Measurements from ENCODE around the gene IGSF5.
"Not testable (repeated sequence)": the region's sequence is repeated elsewhere in the genome, so short reads cannot be mapped to it uniquely, and the experiment has no call there.

The IGSF5 gene

GRCh38 chr21:39744883-39745282, at the start of gene IGSF5:
IGSF5 (plus strand) TSS chr21:39745183; CDS start chr21:39745510, 327 bp downstream.
- not testable (repeated sequence) for DNase-seq

DNA sequence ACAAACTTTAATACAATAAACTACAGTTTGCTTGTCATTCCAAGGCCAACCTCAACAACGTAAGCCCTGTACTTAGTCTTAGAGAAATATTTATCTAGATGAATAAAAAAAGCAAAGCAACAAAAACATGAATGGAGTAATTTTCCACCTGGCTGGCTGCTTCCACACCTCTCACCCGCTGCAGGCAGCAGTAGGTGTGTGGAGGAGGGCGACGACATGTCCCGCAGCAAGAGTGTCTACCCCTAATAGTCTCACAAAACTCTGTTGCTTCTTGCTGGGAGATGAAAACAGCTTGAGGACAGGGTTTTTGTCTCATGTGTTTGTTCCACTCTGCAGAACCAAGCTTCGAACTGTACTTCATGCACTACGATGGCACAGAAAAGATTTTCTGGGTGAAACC, 48.8 kb upstream of the IGSF5 start:
- DNase-seq: no peak

DNA sequence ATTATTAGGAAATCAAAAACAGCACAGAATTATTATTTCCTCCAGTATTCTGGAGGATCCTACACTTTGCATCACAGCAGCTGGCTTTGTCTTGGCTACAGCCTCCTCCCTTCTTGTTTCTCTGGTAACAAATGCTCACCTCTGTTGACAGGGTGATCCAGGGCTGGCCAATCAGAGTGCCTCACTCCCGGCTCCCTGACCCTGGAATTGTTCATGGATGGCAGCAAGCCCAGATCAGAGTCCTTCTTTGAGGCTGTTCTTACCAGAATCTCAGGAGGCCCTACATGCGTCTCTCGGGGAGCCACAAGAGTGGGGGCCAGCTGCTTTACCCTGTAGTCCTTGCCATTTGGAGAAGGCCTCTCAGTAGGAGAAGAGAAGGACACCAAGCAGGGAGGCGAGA, 48.4 kb upstream of the IGSF5 start:
- DNase-seq: no peak

DNA sequence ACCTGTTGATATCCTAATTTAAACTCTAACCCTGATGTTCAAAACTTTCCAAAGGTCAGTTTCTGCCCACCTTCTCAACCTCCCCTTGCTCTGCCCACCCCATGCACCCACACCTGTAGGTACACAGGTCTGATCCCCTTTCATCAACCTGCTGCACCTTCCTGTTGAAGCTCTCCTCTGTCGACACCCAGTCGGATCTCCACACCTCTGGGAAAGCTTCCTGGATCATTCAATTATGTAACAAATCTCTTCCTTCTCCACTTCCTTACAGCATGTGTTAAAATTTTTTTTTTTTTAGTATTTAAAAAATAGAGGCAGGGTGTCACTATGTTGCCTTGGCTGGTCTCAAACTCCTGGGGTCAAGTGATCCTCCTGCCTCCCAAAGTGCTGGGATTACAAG, 44.7 kb upstream of the IGSF5 start:
- DNase-seq: no peak

- DNase-seq: no peak
Observed at GRCh38 chr21:39703578-39703977, 41.4 kb upstream of the IGSF5 start.

DNA sequence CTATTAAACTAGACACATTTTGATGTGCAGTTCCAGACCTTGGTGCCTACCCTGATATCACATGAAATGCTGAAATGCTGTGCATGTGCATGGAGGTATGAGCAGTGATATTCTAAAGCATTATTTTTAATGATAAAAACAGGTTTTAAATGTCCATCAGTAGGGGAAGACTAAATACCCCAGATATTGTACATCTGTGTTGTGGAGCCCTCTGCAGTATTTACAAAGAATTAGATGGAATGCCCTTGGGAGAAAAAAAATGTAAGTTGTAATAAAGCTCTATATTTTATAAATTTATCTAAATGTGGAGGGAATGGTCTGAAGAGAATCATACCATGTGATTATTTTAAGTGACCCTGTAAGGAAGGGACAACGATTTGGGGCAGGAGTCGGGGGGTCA, 39.1 kb upstream of the IGSF5 start:
- no peak for DNase-seq

- no peak for DNase-seq
Observed at GRCh38 chr21:39707316-39707715, 37.7 kb upstream of the IGSF5 start.

- no peak for DNase-seq
Observed at GRCh38 chr21:39710866-39711265, 34.1 kb upstream of the IGSF5 start.

DNA sequence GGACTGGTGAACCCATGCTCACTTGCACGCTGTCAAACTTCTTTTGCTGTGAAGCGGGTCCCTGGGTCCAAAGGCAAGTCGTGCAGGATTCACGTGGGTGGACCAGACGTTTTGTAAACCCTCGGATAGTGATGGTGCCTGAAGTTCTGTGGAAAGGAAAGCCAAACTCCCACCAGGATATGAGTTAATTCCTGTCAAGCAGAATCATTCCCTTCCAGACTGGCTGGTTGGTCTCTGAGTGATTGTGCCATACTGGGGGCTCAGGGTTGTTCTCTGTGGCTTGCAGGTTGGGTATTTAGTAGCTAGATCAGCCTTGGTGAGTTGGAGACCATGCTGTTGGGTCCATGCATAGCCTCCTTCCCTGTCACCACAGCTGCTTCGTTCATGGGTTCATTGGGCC, 32.7 kb upstream of the IGSF5 start:
- DNase-seq: no peak

DNA sequence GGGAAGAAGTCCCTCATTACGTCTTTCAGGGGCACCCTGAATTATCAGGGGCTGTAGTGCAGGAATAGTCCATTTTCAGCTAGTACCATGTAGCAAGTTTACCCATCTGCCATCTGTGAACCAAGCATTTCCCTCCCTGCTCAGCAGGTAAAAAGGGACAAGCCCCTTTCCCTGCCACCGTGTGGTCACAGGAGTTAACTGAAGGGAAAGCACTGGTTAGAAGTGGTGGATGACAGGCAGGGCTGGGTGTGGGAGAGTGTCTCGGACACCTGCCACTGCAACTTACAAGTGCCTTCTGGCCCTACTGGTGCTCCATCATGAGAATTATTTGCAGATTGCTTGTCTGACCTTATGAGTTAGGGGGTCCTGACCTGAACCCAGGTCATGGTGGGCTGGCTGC, 32.0 kb upstream of the IGSF5 start:
- DNase-seq: peak; percentile 1

DNA sequence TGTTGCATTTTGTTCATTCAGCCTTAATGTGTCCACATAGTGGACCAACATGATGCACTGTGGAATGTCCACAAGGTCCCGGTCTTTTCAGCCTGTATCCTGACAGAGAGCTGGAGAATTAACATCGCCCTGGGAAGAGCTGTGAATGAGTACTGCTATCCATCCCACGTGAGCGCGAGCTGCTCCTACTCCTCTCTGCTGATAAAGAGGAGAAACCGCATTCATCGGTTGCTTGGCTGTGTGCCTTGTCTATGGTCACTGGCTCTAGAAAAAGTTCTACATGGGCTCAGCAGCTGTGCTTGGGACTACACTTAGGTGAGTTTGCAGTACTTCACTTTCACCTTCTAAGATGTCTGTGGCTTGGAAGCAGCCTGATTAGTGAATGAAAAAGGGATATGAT, 31.1 kb upstream of the IGSF5 start:
- DNase-seq: no peak

DNA sequence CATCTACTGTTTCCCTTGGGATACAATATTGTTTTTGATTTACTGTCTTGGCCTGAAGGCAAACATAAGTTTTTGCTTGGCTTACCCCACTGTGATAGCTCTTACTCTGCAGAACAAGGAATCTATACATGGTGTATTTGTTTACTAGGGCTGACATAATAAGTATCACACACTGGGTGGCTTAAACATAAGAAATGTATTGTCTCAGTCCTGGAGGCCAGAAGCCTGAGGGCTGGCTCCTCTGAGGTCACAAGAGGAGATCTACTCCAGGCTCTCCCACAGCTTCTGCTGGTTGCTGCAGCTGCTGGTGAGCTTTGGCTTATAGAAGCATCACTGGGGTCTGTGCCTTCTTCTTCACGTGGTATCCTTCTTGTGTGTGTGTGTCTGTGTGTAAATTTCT, 30.7 kb upstream of the IGSF5 start:
- DNase-seq: no peak

- DNase-seq: no peak
Observed at GRCh38 chr21:39715804-39716397, 29.1 kb upstream of the IGSF5 start.

DNA sequence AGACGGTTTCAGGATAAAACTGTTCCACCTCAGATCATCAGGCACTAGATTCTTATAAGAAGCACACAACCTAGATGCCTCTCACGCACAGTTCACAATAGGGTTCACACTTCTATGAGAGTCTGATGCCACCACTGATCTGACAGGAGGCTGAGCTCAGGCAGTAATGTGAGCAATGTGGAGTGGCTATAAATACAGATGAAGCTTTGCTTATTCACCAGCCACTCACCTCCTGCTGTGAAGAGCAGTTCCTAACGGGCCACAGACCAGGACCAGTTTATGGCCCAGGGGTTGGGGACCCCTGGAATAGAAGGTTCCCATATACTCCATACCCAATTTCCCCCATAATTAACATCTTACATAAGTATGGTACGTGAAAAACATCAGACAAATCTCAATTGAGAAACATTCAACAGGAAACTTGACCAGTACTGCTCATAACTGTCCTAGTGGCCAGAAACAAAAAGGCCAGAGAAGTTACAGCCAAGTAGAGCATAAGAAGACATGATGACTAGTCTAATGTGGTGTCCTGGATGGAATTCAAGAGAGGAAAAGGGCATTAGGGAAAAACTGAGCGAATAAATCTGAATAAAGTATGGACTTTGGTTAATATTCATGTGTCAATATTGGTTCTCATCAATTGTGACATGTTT, 24.7 kb upstream of the IGSF5 start:
- no peak for DNase-seq

GRCh38 chr21:39721885-39722284, 23.1 kb upstream of the IGSF5 start:
- no peak for DNase-seq

GRCh38 chr21:39724944-39725343, 20.0 kb upstream of the IGSF5 start:
- no peak for DNase-seq

DNA sequence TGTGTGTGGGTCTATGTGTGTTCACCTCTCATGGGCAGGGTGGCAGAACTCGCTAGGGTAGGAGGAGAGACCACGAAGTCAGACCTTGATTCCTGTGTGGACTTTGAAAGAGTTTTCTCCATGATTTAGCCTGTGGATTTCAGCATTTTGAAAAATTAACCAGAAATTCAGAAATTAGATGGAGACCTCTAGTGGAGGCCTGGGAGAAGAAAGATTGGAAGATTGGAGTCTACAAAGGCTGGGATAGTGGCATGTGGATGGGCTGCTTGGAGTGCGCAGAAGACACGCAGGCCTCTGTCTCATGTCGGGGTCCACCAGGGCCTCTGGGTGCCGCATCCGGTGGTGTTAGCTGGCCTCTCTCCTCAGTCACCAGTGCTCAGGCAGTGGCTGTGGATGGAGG, 18.9 kb upstream of the IGSF5 start:
- no peak for DNase-seq

- no peak for DNase-seq
Observed at GRCh38 chr21:39727401-39728120, 17.4 kb upstream of the IGSF5 start.

- no peak for DNase-seq
Observed at GRCh38 chr21:39728341-39728740, 16.6 kb upstream of the IGSF5 start.

DNA sequence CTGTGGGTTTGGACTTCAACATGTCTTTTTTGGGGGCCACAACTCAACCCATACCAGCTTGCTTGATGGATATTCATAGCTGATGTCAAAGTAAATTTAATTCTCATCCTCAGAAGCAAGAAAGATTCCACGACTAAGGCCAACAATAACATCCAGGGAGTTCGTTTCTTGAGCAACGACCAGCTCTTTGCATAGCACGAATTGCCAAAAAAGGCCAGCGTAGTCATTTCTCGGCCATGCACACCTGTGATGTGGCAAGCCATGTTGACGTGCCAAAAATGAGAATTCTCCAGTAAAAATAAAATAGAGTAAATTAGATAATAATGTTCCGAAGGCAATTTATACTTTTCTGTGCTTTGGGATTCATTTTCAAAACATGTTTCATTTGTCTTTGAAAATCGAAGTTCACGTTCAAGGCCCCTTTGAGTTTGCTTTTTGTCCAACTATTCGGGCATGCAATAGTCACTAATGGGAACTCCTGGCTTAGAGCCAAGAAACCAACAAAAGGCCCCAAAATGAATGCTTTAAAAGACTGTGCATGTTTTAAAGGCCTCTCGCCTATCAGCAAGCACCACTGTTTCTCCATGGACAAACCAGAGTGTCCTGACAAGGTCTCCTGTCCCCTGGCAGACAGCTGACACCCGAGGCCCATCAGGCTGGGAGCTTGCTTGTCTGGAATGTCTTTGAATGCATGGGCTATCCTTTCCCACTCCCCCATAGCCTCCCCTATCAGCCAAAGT, 14.4 kb upstream of the IGSF5 start:
- DNase-seq: no peak

- no peak for DNase-seq
Observed at GRCh38 chr21:39736716-39737115, 8.3 kb upstream of the IGSF5 start.

GRCh38 chr21:39737376-39738000, 7.5 kb upstream of the IGSF5 start:
- DNase-seq: no peak

GRCh38 chr21:39738566-39738965, 6.4 kb upstream of the IGSF5 start:
- DNase-seq: no peak

All from NCI-H187 treated with DMSO at 0.1 percent for 48 hours (cell line).